KMS-11 (cell line): ENCODE measurements around the gene SPNS3.

Source experiments
- H2AFZ ChIP-seq: fragments of 200-600 bp; sonication (generic); 2 replicates; pipeline ENCODE4 v1.6.1; 2016; ENCODE audit warnings: antibody characterized with exemption, mixed run types, low read depth
- H3K27ac ChIP-seq: fragments of 200-600 bp; sonication (generic); 2 replicates; pipeline ENCODE4 v1.6.1; 2016; ENCODE audit warnings: mild to moderate bottlenecking, mixed run types
- H3K27me3 ChIP-seq: fragments of 200-600 bp; sonication (generic); 2 replicates; pipeline ENCODE4 v1.6.1; 2017; ENCODE audit warnings: mild to moderate bottlenecking, low read depth, mixed run types, moderate library complexity; ENCODE audit not compliant: insufficient read depth
- H3K36me3 ChIP-seq: fragments of 200-600 bp; sonication (generic); 2 replicates; pipeline ENCODE4 v1.6.1; 2017; ENCODE audit warnings: mild to moderate bottlenecking, mixed run types; ENCODE audit not compliant: insufficient read depth
- H3K4me1 ChIP-seq: fragments of 200-600 bp; sonication (generic); 2 replicates; pipeline ENCODE4 v1.6.1; 2016; ENCODE audit warnings: mild to moderate bottlenecking, low read depth, mixed run types; ENCODE audit not compliant: poor library complexity, severe bottlenecking
- H3K4me2 ChIP-seq: fragments of 200-600 bp; sonication (generic); 2 replicates; pipeline ENCODE4 v1.7.0; 2016; ENCODE audit warnings: mild to moderate bottlenecking, mixed run types
- H3K4me3 ChIP-seq: fragments of 200-600 bp; sonication (generic); IDR thresholded peaks from 2 replicates; pipeline ENCODE4 v1.6.1; 2017; ENCODE audit warnings: low read depth, low read length, mixed read lengths; ENCODE audit not compliant: insufficient read depth
- H3K79me2 ChIP-seq: fragments of 200-600 bp; sonication (generic); 2 replicates; pipeline ENCODE4 v1.6.1; 2016; ENCODE audit warnings: low read depth, mixed run types; ENCODE audit not compliant: insufficient read depth
- H3K9ac ChIP-seq: fragments of 200-600 bp; sonication (generic); 2 replicates; pipeline ENCODE4 v1.6.1; 2016; ENCODE audit warnings: mild to moderate bottlenecking, mixed run types
- H4K20me1 ChIP-seq: fragments of 200-600 bp; sonication (generic); 2 replicates; pipeline ENCODE4 v1.6.1; 2016; ENCODE audit warnings: mild to moderate bottlenecking, mixed run types; ENCODE audit not compliant: insufficient read depth
- CTCF ChIP-seq: fragments of 200-600 bp; sonication (generic); conservative IDR thresholded peaks from 2 replicates; pipeline ENCODE4 v1.6.1; 2017; ENCODE audit warnings: low read depth, mild to moderate bottlenecking, antibody characterized with exemption, low read length, moderate library complexity, mixed read lengths

SPNS3 gene

GRCh38 chr17:4443476-4443875 lies 9.7 kb downstream of the SPNS3 start:
- Histone ChIP-seq H3K36me3 (no peaks in the 10 kb centered on the region), H3K9ac (no peak overlapping the region), H3K27ac (no peak overlapping the region), H3K4me1 (no peaks in the 10 kb centered on the region), H3K27me3 (no peaks in the 10 kb centered on the region), H3K4me2 (no peak overlapping the region), H2AFZ (no peak overlapping the region), H3K4me3 (no peak overlapping the region), H4K20me1 (no peaks in the 10 kb centered on the region), H3K79me2 (no peaks in the 10 kb centered on the region)
- no peak for TF ChIP-seq CTCF

- Histone ChIP-seq H3K9ac (no peak overlapping the region), H2AFZ (no peak overlapping the region), H3K4me1 (no peaks in the 10 kb centered on the region), H3K79me2 (no peaks in the 10 kb centered on the region), H3K27me3 (peaks cover 4% of the 10 kb centered on the region; the same call in 1 of the 2 replicates), H3K27ac (no peak overlapping the region), H3K4me3 (no peak overlapping the region), H3K36me3 (no peaks in the 10 kb centered on the region), H3K4me2 (no peak overlapping the region), H4K20me1 (no peaks in the 10 kb centered on the region)
- no peak for TF ChIP-seq CTCF
These were observed 11.2 kb downstream of the SPNS3 start for GRCh38 chr17:4444782-4445473.

- H3K4me3 ChIP-seq: no peak overlapping the region
- H2AFZ ChIP-seq: no peak overlapping the region
- no peak overlapping the region for H3K4me2 ChIP-seq
- H3K27ac ChIP-seq: no peak overlapping the region
- no peaks in the 10 kb centered on the region for H3K4me1 ChIP-seq
- no peaks in the 10 kb centered on the region for H3K79me2 ChIP-seq
- H3K36me3 ChIP-seq: no peaks in the 10 kb centered on the region
- TF ChIP-seq CTCF: no peak
- no peak overlapping the region for H3K9ac ChIP-seq
- peaks cover 4% of the 10 kb centered on the region; the same call in 1 of the 2 replicates for H3K27me3 ChIP-seq
- H4K20me1 ChIP-seq: no peaks in the 10 kb centered on the region
These were observed 12.0 kb downstream of the SPNS3 start for GRCh38 chr17:4445731-4446130.

GRCh38 chr17:4446326-4447071 lies 12.8 kb downstream of the SPNS3 start:
- H3K79me2 ChIP-seq: no peaks in the 10 kb centered on the region
- no peak overlapping the region for H3K9ac ChIP-seq
- H3K27ac ChIP-seq: no peak overlapping the region
- TF ChIP-seq CTCF: no peak
- no peaks in the 10 kb centered on the region for H4K20me1 ChIP-seq
- H2AFZ ChIP-seq: no peak overlapping the region
- H3K4me3 ChIP-seq: no peak overlapping the region
- H3K4me1 ChIP-seq: no peaks in the 10 kb centered on the region
- no peak overlapping the region for H3K4me2 ChIP-seq
- H3K27me3 ChIP-seq: peaks cover 4% of the 10 kb centered on the region; the same call in 1 of the 2 replicates
- H3K36me3 ChIP-seq: no peaks in the 10 kb centered on the region
